Coronary artery (tissue), 2 donors: ENCODE results near the gene UNC45A.
"Not testable (repeated sequence)": the region's sequence is repeated elsewhere in the genome, so short reads cannot be mapped to it uniquely, and the experiment has no call there.

Experiments used
- DNase-seq: peaks from one replicate; pipeline ENCODE4 v3.0.0-alpha.2; 2017; ENCODE audit warnings: low spot score
- H3K27ac ChIP-seq, 2 donors: fragments of 200-600 bp; sonication (generic); one replicate each; pipeline ENCODE4 v1.5.1; 2016 to 2019
- H3K4me3 ChIP-seq: fragments of 200-600 bp; sonication (generic); 2 replicates; pipeline ENCODE4 v1.5.1; 2016; ENCODE audit warnings: mild to moderate bottlenecking, moderate library complexity
- CTCF ChIP-seq: fragments of 200-600 bp; sonication (generic); IDR thresholded peaks from one replicate; pipeline ENCODE4 v1.5.1; 2019; ENCODE audit warnings: antibody characterized with exemption

Gene UNC45A

GRCh38 chr15:90915216-90915807 is 19.8 kb upstream of the UNC45A start:
- H3K27ac ChIP-seq, result no peak overlapping the region
- no peak overlapping the region for H3K4me3 ChIP-seq
- no peak for TF ChIP-seq CTCF
- DNase-seq, result no peak

- DNase-seq, result no peak
- TF ChIP-seq CTCF, result no peak
- Histone ChIP-seq H3K27ac (no peak overlapping the region), H3K4me3 (no peak overlapping the region)
Observed at GRCh38 chr15:90915808-90916440, 19.2 kb upstream of the UNC45A start.

- Histone ChIP-seq H3K4me3 (no peak overlapping the region), H3K27ac (no peak overlapping the region)
- DNase-seq, result no peak
- TF ChIP-seq CTCF, result no peak
Observed at GRCh38 chr15:90916461-90916860, 18.6 kb upstream of the UNC45A start.

GRCh38 chr15:90917569-90917968 is 17.5 kb upstream of the UNC45A start:
- DNase-seq, result no peak
- TF ChIP-seq CTCF, result no peak
- no peak overlapping the region for H3K27ac ChIP-seq
- no peak overlapping the region for H3K4me3 ChIP-seq

GRCh38 chr15:90918034-90918788 is 16.9 kb upstream of the UNC45A start:
- no peak overlapping the region for H3K27ac ChIP-seq
- no peak for TF ChIP-seq CTCF
- DNase-seq, result no peak
- H3K4me3 ChIP-seq, result no peak overlapping the region

GRCh38 chr15:90918835-90919234 is 16.2 kb upstream of the UNC45A start:
- no peak for DNase-seq
- no peak overlapping the region for H3K4me3 ChIP-seq
- no peak for TF ChIP-seq CTCF
- no peak overlapping the region for H3K27ac ChIP-seq

- no peak for TF ChIP-seq CTCF
- no peak for DNase-seq
Observed at GRCh38 chr15:90921887-90922286, 13.2 kb upstream of the UNC45A start.

GRCh38 chr15:90922712-90923322 is 12.3 kb upstream of the UNC45A start:
- H3K27ac ChIP-seq, DNase-seq, H3K4me3 ChIP-seq: not testable (repeated sequence)

More at GRCh38 chr15:90921887-90922286, 13.2 kb upstream of the UNC45A start:
- no peak overlapping the region for H3K27ac ChIP-seq
- H3K4me3 ChIP-seq, result no peak overlapping the region
